HCT116 (cell line): ENCODE results near the gene KAZN. TPM values are rescaled to one million over a fixed set of nuclear protein-coding genes. Genes with fewer than 3 reads are reported as not detected.

Experiments used
- ATAC-seq: fragments of 200-7000 bp; cut with Tn5 transposase; 2 replicates; pipeline ENCODE4 v1.9.1; 2020; ENCODE audit warnings: mild to moderate bottlenecking, moderate library complexity
- BruUV-seq: library from RNA; stranded (reverse); fragments of 400-500 nt; replicated peaks from 2 replicates; lab custom pipeline; 2021; lab: Mats Ljungman, UMichigan
- CTCF ChIA-PET: fragments of 300-600 bp; sonication (Branson Sonifier 250); formaldehyde crosslinking; loops from one replicate; lab custom pipeline; 2021; ENCODE audit warnings: antibody characterized with exemption; lab: Charles Lee
- POLR2A ChIA-PET: fragments of 300-600, 350-600 bp; sonication (Branson Sonifier 250); formaldehyde crosslinking; loops from one replicate; lab custom pipeline; 2021; ENCODE audit warnings: antibody characterized with exemption; lab: Charles Lee
- RAD21 ChIA-PET, 2 experiments: fragments of 300-600 bp; sonication (Branson Sonifier 250); formaldehyde crosslinking; loops; one replicate each; lab custom pipeline; 2023; ENCODE audit warnings: low total read pairs in 2 of 2; ENCODE audit not compliant: uncharacterized antibody in 2 of 2, unreplicated experiment in 2 of 2, low non-redundant PET in 1 of 2; lab: Charles Lee
- DNase-seq: peaks from one replicate; pipeline ENCODE4 v3.0.0-alpha.2; 2010; ENCODE audit warnings: low read depth, low spot score
- H2AFZ ChIP-seq: fragments of 200-600 bp; shearing (Covaris generic), sonication (generic); 2 replicates; pipeline ENCODE4 v1.6.1; 2017; ENCODE audit warnings: low read depth, mixed run types, mixed read lengths, antibody characterized with exemption, low read length; ENCODE audit not compliant: poor library complexity, severe bottlenecking
- H3K27ac ChIP-seq: 2 replicates; pipeline ENCODE4 v1.5.1; 2012; ENCODE audit warnings: low read depth, low read length
- H3K27me3 ChIP-seq: fragments of 200-600 bp; sonication (generic); 2 replicates; pipeline ENCODE4 v1.6.1; 2016; ENCODE audit warnings: mixed run types, low read length, mixed read lengths; ENCODE audit not compliant: insufficient read depth
- H3K36me3 ChIP-seq, 2 experiments: fragments of 200-500 bp in 1 of 2; fragments of 200-600 bp in 1 of 2; sonication (Bioruptor generic) in 1 of 2; sonication (generic) in 1 of 2; 2 replicates each; pipeline versions ENCODE4 v1.5.1 to v1.6.1; 2014 to 2016; ENCODE audit warnings: low read length in 2 of 2, inconsistent platforms in 1 of 2, mixed read lengths in 1 of 2, mixed run types in 1 of 2; ENCODE audit not compliant: insufficient read depth in 2 of 2, control insufficient read depth in 1 of 2
- H3K4me1 ChIP-seq, 2 experiments: fragments of 200-600 bp in 1 of 2; sonication (generic) in 1 of 2; 2 replicates each; pipeline versions ENCODE4 v1.5.1 to v1.6.1; 2012 to 2017; ENCODE audit warnings: low read length in 2 of 2, inconsistent platforms in 1 of 2, mild to moderate bottlenecking in 1 of 2, mixed read lengths in 1 of 2, mixed run types in 1 of 2, moderate library complexity in 1 of 2; ENCODE audit not compliant: insufficient read depth in 2 of 2, control insufficient read depth in 1 of 2
- H3K4me2 ChIP-seq: fragments of 200-600 bp; sonication (generic); 2 replicates; pipeline ENCODE4 v1.6.1; 2017; ENCODE audit warnings: mixed run types, low read length, mixed read lengths
- H3K4me3 ChIP-seq, 2 experiments: fragments of 200-600 bp in 1 of 2; sonication (generic) in 1 of 2; replicated peaks in 1 of 2; 2 replicates each; pipeline ENCODE4 v1.5.1; 2011 to 2016; ENCODE audit warnings: low read length in 2 of 2, control low read depth in 1 of 2, low read depth in 1 of 2, mild to moderate bottlenecking in 1 of 2, mixed read lengths in 1 of 2, mixed run types in 1 of 2
- H3K79me2 ChIP-seq: fragments of 200-600 bp; sonication (generic); 2 replicates; pipeline ENCODE4 v1.6.1; 2017; ENCODE audit warnings: mild to moderate bottlenecking, mixed run types, low read length, moderate library complexity, mixed read lengths; ENCODE audit not compliant: insufficient read depth
- H3K9ac ChIP-seq: fragments of 200-600 bp; sonication (generic); 2 replicates; pipeline ENCODE4 v1.6.1; 2016; ENCODE audit warnings: low read length, mixed read lengths
- H3K9me2 ChIP-seq: fragments of 200-600 bp; sonication (generic), shearing (Covaris generic); 2 replicates; pipeline ENCODE4 v1.6.1; 2017; ENCODE audit warnings: mixed run types, mild to moderate bottlenecking, moderate library complexity; ENCODE audit not compliant: insufficient read depth
- H3K9me3 ChIP-seq, 2 experiments: fragments of 200-500 bp in 1 of 2; fragments of 200-600 bp in 1 of 2; sonication (Bioruptor generic) in 1 of 2; sonication (generic) in 1 of 2; 2 replicates each; pipeline ENCODE4 v1.6.1; 2014 to 2017; ENCODE audit warnings: low read length in 2 of 2, mixed read lengths in 2 of 2, inconsistent platforms in 1 of 2, low read depth in 1 of 2, mild to moderate bottlenecking in 1 of 2, mixed run types in 1 of 2, moderate library complexity in 1 of 2; ENCODE audit not compliant: control insufficient read depth in 1 of 2, insufficient read depth in 1 of 2
- H4K20me1 ChIP-seq: fragments of 200-600 bp; sonication (generic), shearing (Covaris generic); 2 replicates; pipeline ENCODE4 v1.6.1; 2017; ENCODE audit warnings: mixed run types, mild to moderate bottlenecking, moderate library complexity; ENCODE audit not compliant: insufficient read depth
- ATF3 ChIP-seq: IDR thresholded peaks from 2 replicates; pipeline ENCODE4 v1.6.1; 2012
- CBX3 ChIP-seq: IDR thresholded peaks from 2 replicates; pipeline ENCODE4 v1.6.1; 2012; ENCODE audit warnings: low read depth
- CEBPB ChIP-seq: IDR thresholded peaks from 2 replicates; pipeline ENCODE4 v1.6.1; 2012; ENCODE audit warnings: low read depth
- CTCF ChIP-seq, 3 experiments: fragments of 200-600 bp in 1 of 3; sonication (generic) in 1 of 3; IDR thresholded peaks in 2 of 3; conservative IDR thresholded peaks in 1 of 3; 2 replicates each; pipeline ENCODE4 v1.5.1; 2012 to 2017; ENCODE audit warnings: low read depth in 2 of 3, low read length in 2 of 3, antibody characterized with exemption in 1 of 3, borderline replicate concordance in 1 of 3, control low read depth in 1 of 3, mild to moderate bottlenecking in 1 of 3, mixed read lengths in 1 of 3, mixed run types in 1 of 3, moderate library complexity in 1 of 3; ENCODE audit not compliant: insufficient read depth in 1 of 3
- EGR1 ChIP-seq: IDR thresholded peaks from 2 replicates; pipeline ENCODE4 v1.6.1; 2012; ENCODE audit warnings: low read depth
- ELF1 ChIP-seq: IDR thresholded peaks from 2 replicates; pipeline ENCODE4 v1.6.1; 2012; ENCODE audit warnings: low read depth, borderline replicate concordance
- EZH2phosphoT487 ChIP-seq: fragments of 200-600 bp; IDR thresholded peaks from 2 replicates; pipeline ENCODE4 v1.6.1; 2018; ENCODE audit warnings: antibody characterized with exemption, borderline replicate concordance
- JUND ChIP-seq: IDR thresholded peaks from 2 replicates; pipeline ENCODE4 v1.6.1; 2012
- POLR2AphosphoS5 ChIP-seq: IDR thresholded peaks from 2 replicates; pipeline ENCODE4 v1.6.1; 2011; ENCODE audit warnings: mild to moderate bottlenecking, low read depth, low read length, moderate library complexity
- RAD21 ChIP-seq: IDR thresholded peaks from 2 replicates; pipeline ENCODE4 v1.6.1; 2012; ENCODE audit warnings: low read depth, mild to moderate bottlenecking
- SIN3A ChIP-seq: IDR thresholded peaks from 2 replicates; pipeline ENCODE4 v1.6.1; 2012; ENCODE audit warnings: low read depth
- TCF7L2 ChIP-seq: IDR thresholded peaks from 2 replicates; pipeline ENCODE4 v1.7.0; 2011; ENCODE audit warnings: borderline replicate concordance, inconsistent platforms; ENCODE audit not compliant: insufficient read depth, insufficient read length; ENCODE audit errors: extremely low read depth
- ZNF274 ChIP-seq: fragments of 200-500 bp; sonication (Bioruptor generic); IDR thresholded peaks from 2 replicates; pipeline ENCODE4 v1.6.1; 2014; ENCODE audit warnings: mild to moderate bottlenecking, low read depth, low read length, inconsistent platforms
- intact Hi-C: fragments of 100-400 bp; cut with micrococcal nuclease; formaldehyde crosslinking; loops from 2 replicates; pipeline ENCODE4 v1.10.0; 2022
- total RNA-seq: library from RNA; stranded (reverse); gene quantifications from one replicate; pipeline ENCODE4 v1.2.1, GENCODE V29; 2021; ENCODE audit not compliant: unreplicated experiment
- TF ChIP-seq, protein P1 (sequence below): IDR thresholded peaks from 2 replicates; pipeline ENCODE4 v1.6.1; 2012

The KAZN gene
- total RNA-seq, 1 experiment from 2014 or later: 13.4 TPM

- H3K27ac ChIP-seq: no peak overlapping the region
- H3K9me3 ChIP-seq: no peaks in the 10 kb centered on the region
- H3K36me3 ChIP-seq: no peaks in the 10 kb centered on the region
- H3K4me2 ChIP-seq: no peak overlapping the region
- ATAC-seq: no peak
- no peak overlapping the region for H3K4me3 ChIP-seq
- no peak overlapping the region for H3K9ac ChIP-seq
- ChIA-PET POLR2A (no interaction called here), CTCF (no interaction called here), RAD21 (no interaction called here)
- no TSS peak for BruUV-seq
- no peaks in the 10 kb centered on the region for H3K4me1 ChIP-seq
- no peaks in the 10 kb centered on the region for H3K79me2 ChIP-seq
- DNase-seq: no peak
- no peak for TF ChIP-seq CBX3
- no peak for TF ChIP-seq SIN3A
- no peak for TF ChIP-seq ELF1
- intact Hi-C loops: no loop called here
- no peaks in the 10 kb centered on the region for H3K9me2 ChIP-seq
- no peaks in the 10 kb centered on the region for H4K20me1 ChIP-seq
- H3K27me3 ChIP-seq: peaks cover 10% of the 10 kb centered on the region
- H2AFZ ChIP-seq: no peak overlapping the region
These were observed 56.9 kb downstream of the KAZN start for GRCh38 chr1:14655385-14655784.

- H4K20me1 ChIP-seq: no peaks in the 10 kb centered on the region
- H3K9me2 ChIP-seq: no peaks in the 10 kb centered on the region
- CTCF ChIA-PET: no interaction called here
- no peaks in the 10 kb centered on the region for H3K9me3 ChIP-seq
- intact Hi-C loops: no loop called here
- TF ChIP-seq ZNF274 (no peak), EGR1 (no peak), ELF1 (no peak), CEBPB (no peak), TCF7L2 (no peak), ATF3 (no peak), EZH2phosphoT487 (no peak), CTCF (IDR thresholded peaks at IDR 0.05 in 2 of 3, conservative IDR thresholded peaks at IDR 0.05 in 1 of 3; ENCODE audit: borderline replicate concordance in 1 of 3, insufficient read depth in 1 of 3, low read depth in 2 of 3, low read length in 2 of 3) (no peak), JUND (no peak), RAD21 (no peak), POLR2AphosphoS5 (no peak)
- TF ChIP-seq, protein P1, sequence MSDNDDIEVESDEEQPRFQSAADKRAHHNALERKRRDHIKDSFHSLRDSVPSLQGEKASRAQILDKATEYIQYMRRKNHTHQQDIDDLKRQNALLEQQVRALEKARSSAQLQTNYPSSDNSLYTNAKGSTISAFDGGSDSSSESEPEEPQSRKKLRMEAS: no peak
- no peaks in the 10 kb centered on the region for H3K36me3 ChIP-seq
- no peak overlapping the region for H3K27ac ChIP-seq
- no peak overlapping the region for H3K4me2 ChIP-seq
- RAD21 ChIA-PET: no interaction called here
- H3K27me3 ChIP-seq: peaks cover 10% of the 10 kb centered on the region
- no peak overlapping the region for H2AFZ ChIP-seq
- ATAC-seq (no peak), DNase-seq (no peak)
- H3K79me2 ChIP-seq: no peaks in the 10 kb centered on the region
- no peak overlapping the region for H3K9ac ChIP-seq
- BruUV-seq: no TSS peak
- H3K4me3 ChIP-seq: no peak overlapping the region
- POLR2A ChIA-PET: no interaction called here
- no peaks in the 10 kb centered on the region for H3K4me1 ChIP-seq
These were observed 58.0 kb downstream of the KAZN start for GRCh38 chr1:14656384-14656937.
